Stomach (tissue), 4 donors: Measurements from ENCODE around the gene ELAC2.

Experiments used
- EP300 ChIP-seq: sonication (generic); formaldehyde crosslinking; IDR thresholded peaks from one replicate; pipeline ENCODE4 v1.6.1; 2017; ENCODE audit warnings: antibody characterized with exemption
- POLR2A ChIP-seq, 4 donors: fragments of 450-650 bp; IDR thresholded peaks; one replicate each; pipeline ENCODE4 v1.6.1; 2016; ENCODE audit warnings: antibody characterized with exemption in 4 of 4, control low read depth in 2 of 4, mild to moderate bottlenecking in 1 of 4, moderate library complexity in 1 of 4
- TF ChIP-seq, protein P1 (sequence below), 7 experiments: fragments of 450-650 bp in 4 of 7; fragments of 200-600 bp in 3 of 7; sonication (generic) in 3 of 7; IDR thresholded peaks; one replicate each; pipeline ENCODE4 v1.5.1; 2016 to 2019; ENCODE audit warnings: antibody characterized with exemption in 7 of 7, control low read depth in 2 of 7, mild to moderate bottlenecking in 1 of 7

DNA sequence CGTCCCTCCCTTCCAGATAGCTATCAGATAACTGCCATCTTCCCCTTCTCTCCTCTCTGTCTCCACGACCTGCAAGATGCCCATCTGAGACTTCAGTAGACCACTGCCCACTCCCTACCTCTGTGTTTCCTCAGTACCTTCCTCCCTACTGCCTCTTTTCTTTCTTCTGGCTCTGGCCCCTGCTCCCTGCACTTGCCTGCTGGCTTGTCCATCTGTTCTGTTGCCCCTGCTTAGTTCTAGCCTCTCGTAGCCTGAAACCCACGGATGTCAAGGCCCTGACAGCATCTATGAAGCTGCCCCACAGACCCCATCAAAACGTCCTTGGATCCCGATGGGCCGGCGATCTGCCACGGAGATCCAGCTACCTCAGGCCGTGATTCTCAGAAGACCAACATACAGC lies 53.0 kb downstream of the ELAC2 start:
- TF ChIP-seq, protein P1, sequence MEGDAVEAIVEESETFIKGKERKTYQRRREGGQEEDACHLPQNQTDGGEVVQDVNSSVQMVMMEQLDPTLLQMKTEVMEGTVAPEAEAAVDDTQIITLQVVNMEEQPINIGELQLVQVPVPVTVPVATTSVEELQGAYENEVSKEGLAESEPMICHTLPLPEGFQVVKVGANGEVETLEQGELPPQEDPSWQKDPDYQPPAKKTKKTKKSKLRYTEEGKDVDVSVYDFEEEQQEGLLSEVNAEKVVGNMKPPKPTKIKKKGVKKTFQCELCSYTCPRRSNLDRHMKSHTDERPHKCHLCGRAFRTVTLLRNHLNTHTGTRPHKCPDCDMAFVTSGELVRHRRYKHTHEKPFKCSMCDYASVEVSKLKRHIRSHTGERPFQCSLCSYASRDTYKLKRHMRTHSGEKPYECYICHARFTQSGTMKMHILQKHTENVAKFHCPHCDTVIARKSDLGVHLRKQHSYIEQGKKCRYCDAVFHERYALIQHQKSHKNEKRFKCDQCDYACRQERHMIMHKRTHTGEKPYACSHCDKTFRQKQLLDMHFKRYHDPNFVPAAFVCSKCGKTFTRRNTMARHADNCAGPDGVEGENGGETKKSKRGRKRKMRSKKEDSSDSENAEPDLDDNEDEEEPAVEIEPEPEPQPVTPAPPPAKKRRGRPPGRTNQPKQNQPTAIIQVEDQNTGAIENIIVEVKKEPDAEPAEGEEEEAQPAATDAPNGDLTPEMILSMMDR (IDR thresholded peaks at IDR 0.05) = no peak
- TF ChIP-seq POLR2A (IDR thresholded peaks at IDR 0.05) = no peak
- no peak for TF ChIP-seq EP300
